Esophagus squamous epithelium (tissue), 5 donors: ENCODE measurements around the gene LTB4R2. TPM values are rescaled to one million over a fixed set of nuclear protein-coding genes. Genes with fewer than 3 reads are reported as not detected.

Source experiments
- DNase-seq: peaks from one replicate; lab custom pipeline; 2025; lab: John Stamatoyannopoulos, UW
- H3K27ac ChIP-seq, 4 donors: fragments of 200-600 bp; sonication (generic); one replicate each; pipeline ENCODE4 v1.5.1; 2016 to 2019; ENCODE audit warnings: mild to moderate bottlenecking in 1 of 4
- H3K27me3 ChIP-seq, 4 donors: fragments of 200-600 bp; sonication (generic); 1 replicate in 3 of 4; 2 replicates in 1 of 4; pipeline versions ENCODE4 v1.5.1 to v1.6.0; 2017 to 2021; ENCODE audit warnings: antibody characterized with exemption in 1 of 4
- H3K36me3 ChIP-seq, 3 donors: fragments of 200-600 bp; sonication (generic); one replicate each; pipeline ENCODE4 v1.5.1; 2016 to 2019
- H3K4me1 ChIP-seq, 3 donors: fragments of 200-600 bp; sonication (generic); one replicate each; pipeline ENCODE4 v1.5.1; 2017 to 2019
- H3K4me3 ChIP-seq, 4 donors: fragments of 200-600 bp; sonication (generic); 1 replicate in 3 of 4; 2 replicates in 1 of 4; pipeline ENCODE4 v1.5.1; 2016 to 2019; ENCODE audit warnings: mild to moderate bottlenecking in 2 of 4, moderate library complexity in 1 of 4
- H3K9me3 ChIP-seq, 3 donors: fragments of 200-600 bp; sonication (generic); one replicate each; pipeline ENCODE4 v1.5.1; 2016 to 2019
- POLR2A ChIP-seq, 4 donors: fragments of 450-650 bp; IDR thresholded peaks; one replicate each; pipeline ENCODE4 v1.6.1; 2017; ENCODE audit warnings: antibody characterized with exemption in 4 of 4, mild to moderate bottlenecking in 4 of 4, moderate library complexity in 3 of 4
- WGBS, 2 donors: methylation state at CpG; one replicate each; pipeline ENCODE4 v1.1.5; 2018; 5-methylcytosine and 5-hydroxymethylcytosine counted together
- intact Hi-C: fragments of 100-400 bp; cut with DNase I; formaldehyde crosslinking; loops from one replicate; pipeline ENCODE4 v1.15.0; 2022
- total RNA-seq, 4 donors: library from RNA; depleted of rRNA; stranded (reverse); fragments of >200 nt; gene quantifications; one replicate each; pipeline ENCODE4 v1.1.0, GENCODE V29; 2016
- TF ChIP-seq, protein P1 (sequence below), 6 experiments: fragments of 450-650 bp in 4 of 6; fragments of 200-600 bp in 2 of 6; sonication (generic) in 2 of 6; IDR thresholded peaks; one replicate each; pipeline ENCODE4 v1.5.1; 2016 to 2019; ENCODE audit warnings: antibody characterized with exemption in 6 of 6, mild to moderate bottlenecking in 4 of 6, moderate library complexity in 4 of 6
- donor health status: DM: yes; HTN: yes; CAD: no.

LTB4R2 gene, protein sequence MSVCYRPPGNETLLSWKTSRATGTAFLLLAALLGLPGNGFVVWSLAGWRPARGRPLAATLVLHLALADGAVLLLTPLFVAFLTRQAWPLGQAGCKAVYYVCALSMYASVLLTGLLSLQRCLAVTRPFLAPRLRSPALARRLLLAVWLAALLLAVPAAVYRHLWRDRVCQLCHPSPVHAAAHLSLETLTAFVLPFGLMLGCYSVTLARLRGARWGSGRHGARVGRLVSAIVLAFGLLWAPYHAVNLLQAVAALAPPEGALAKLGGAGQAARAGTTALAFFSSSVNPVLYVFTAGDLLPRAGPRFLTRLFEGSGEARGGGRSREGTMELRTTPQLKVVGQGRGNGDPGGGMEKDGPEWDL
- 100 to 1,000 TPM in 3 of 4 donors, 10 to 100 TPM in 1; 66.0 to 169 (median 123) TPM for total RNA-seq

DNA sequence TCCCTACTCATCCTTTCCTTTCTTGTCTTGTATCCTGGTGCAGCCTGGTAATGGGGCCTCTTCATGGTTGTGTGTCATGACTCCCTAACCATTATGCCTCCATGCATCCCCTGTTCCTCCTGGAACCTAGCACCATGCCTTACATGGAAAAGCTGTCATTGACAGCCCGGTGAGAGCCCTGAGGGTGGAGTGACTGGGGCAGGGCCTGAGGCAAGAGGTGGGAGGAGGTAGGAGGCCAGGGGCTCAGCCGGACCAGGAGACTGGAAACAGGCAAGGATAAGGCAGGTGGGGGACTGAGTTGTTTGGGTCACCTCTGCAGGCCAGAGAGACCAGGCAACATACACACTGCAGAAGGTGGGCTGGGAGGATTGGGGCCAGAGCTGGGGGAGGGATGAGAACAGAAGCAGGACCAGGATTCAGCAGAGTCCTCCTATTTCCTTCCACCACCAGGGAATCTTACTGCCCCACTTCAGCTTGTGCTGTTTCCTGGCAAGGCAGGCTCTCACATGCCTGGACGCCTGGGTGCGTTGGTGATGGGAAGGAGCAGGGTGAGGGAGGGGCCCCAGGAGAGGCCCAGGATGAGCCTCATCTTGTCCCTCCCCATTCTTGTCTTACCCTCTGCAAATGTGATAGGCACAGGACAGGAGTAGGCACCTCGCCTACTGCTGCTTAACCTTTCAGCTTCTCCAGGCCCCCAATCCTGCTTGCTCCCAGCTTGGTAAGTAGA lies at the start of gene LTB4R2:
LTB4R2 (plus strand) TSS at position 603 of the 727 bp plus-strand sequence. CDS start 525 bp downstream, outside the sequence.
- intact Hi-C loops = no loop called here
- Histone ChIP-seq H3K27me3 (no peaks in the 10 kb centered on the region), H3K4me3 (peak within 1 kb of the TSS; percentile 46 to 84 (median 62)), H3K4me1 (peaks cover 61 to 73% (median 63%) of the 10 kb centered on the region in 3 donors), H3K27ac (peak within 1 kb of the TSS; percentile 92 to 97 (median 95)), H3K9me3 (no peaks in the 10 kb centered on the region), H3K36me3 (peaks cover 0 to 33% (median 18%) of the 10 kb centered on the region in 3 donors)
- TF ChIP-seq, protein P1, sequence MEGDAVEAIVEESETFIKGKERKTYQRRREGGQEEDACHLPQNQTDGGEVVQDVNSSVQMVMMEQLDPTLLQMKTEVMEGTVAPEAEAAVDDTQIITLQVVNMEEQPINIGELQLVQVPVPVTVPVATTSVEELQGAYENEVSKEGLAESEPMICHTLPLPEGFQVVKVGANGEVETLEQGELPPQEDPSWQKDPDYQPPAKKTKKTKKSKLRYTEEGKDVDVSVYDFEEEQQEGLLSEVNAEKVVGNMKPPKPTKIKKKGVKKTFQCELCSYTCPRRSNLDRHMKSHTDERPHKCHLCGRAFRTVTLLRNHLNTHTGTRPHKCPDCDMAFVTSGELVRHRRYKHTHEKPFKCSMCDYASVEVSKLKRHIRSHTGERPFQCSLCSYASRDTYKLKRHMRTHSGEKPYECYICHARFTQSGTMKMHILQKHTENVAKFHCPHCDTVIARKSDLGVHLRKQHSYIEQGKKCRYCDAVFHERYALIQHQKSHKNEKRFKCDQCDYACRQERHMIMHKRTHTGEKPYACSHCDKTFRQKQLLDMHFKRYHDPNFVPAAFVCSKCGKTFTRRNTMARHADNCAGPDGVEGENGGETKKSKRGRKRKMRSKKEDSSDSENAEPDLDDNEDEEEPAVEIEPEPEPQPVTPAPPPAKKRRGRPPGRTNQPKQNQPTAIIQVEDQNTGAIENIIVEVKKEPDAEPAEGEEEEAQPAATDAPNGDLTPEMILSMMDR (IDR thresholded peaks at IDR 0.05) = peak in 1 of 6 experiments; percentile 45
- no peak for TF ChIP-seq POLR2A (IDR thresholded peaks at IDR 0.05)
- WGBS, 2 donors = 24 to 58% methylated on average over 2 to 4 of the region's 5 CpGs
- DNase-seq = no peak

DNA sequence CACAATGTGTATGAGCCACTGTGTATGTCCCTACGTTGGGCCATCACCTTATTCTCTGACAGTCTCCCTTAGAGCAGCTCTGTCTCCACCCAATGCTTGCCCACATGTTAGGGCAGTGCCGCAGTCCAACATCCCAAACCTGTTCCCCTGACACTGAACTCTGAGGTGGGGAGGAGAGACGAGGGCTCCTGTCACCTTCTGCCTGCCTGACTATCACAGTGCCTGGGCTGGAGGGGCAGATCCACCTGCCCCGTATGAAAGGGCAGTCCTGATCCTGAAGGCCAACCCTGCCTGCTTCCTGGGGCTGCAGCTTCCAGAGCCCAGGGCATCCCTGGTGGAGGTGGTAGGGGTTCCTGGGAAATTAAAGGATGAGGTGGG lies 49.2 kb upstream of the LTB4R2 start:
- no peaks in the 10 kb centered on the region for H3K27me3 ChIP-seq
- WGBS, 2 donors = 43 to 50% methylated on average over 1 to 2 of the region's 4 CpGs
- no peak for DNase-seq
- peaks cover 13 to 72% (median 41%) of the 10 kb centered on the region in 3 donors for H3K4me1 ChIP-seq
- intact Hi-C loops = no loop called here
- no peaks in the 10 kb centered on the region for H3K9me3 ChIP-seq
- peaks cover 0 to 73% (median 8%) of the 10 kb centered on the region in 3 donors for H3K36me3 ChIP-seq
- no peak for TF ChIP-seq POLR2A (IDR thresholded peaks at IDR 0.05)
- TF ChIP-seq, protein P1 (IDR thresholded peaks at IDR 0.05) = no peak
- H3K27ac ChIP-seq = peak overlapping the region; percentile 81 to 89 (median 87)
- H3K4me3 ChIP-seq = peak overlapping the region; percentile 36 to 57 (median 48)

DNA sequence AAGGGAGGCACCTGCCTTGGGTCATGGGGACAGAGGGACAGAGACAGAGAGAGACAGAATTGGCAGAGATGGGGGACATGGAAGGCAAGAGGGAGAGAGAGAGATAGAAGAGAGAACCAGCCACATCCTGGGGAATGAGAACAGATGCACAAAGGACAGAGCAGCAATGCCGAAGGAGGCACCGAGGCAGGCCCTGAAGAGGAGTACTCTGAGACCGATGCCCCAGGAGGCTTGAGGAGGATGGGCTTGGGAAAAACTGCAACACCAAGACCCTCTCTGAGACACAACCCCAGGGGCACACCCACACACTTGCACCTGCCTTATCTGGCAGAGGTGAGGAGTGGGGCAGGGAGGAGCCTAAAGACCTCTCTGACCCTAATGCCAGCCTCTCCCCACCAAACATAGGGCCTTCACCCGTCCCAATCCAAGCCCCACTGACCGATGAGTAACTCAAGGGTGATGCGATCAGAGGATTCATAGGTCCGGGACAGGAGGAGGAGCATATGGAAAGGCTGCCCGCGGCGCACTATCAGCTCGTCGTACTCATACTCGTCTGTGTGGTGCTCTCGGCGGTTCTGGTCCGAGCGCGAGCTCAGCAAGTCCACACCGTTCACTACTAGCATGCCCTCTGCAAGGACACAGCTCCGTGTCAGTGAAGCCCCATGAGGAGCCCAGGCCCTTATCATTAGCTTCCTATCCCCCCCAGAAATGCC lies 48.5 kb upstream of the LTB4R2 start:
- Histone ChIP-seq H3K27ac (peak overlapping the region; percentile 81 to 89 (median 87)), H3K4me3 (peak overlapping the region; percentile 36 to 57 (median 48)), H3K27me3 (no peaks in the 10 kb centered on the region), H3K9me3 (no peaks in the 10 kb centered on the region), H3K4me1 (peaks cover 14 to 78% (median 42%) of the 10 kb centered on the region in 3 donors), H3K36me3 (peaks cover 3 to 73% (median 13%) of the 10 kb centered on the region in 3 donors)
- no peak for TF ChIP-seq POLR2A (IDR thresholded peaks at IDR 0.05)
- TF ChIP-seq, protein P1 (IDR thresholded peaks at IDR 0.05) = no peak
- intact Hi-C loops = no loop called here
- WGBS, 2 donors = 89 to 96% methylated on average over 3 to 20 of the region's 20 CpGs
- DNase-seq = no peak

DNA sequence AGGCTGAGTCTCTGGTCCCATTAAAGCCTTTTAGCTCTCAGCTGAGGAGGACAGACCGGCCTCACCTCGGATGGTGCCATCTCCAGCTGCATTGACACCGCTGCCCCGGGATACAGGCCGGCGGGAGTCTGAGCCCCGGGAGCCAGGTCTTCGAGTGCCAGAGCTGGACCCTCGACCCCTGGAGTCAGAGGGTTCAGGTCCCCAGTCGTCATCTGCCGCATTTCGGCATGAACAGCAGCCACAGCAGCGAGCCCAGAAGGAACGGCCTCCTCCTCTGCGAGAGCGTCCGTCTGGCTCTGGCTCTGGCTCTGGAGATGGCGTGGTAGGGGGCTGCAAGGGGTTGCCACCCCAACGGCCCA lies 48.0 kb upstream of the LTB4R2 start:
- Histone ChIP-seq H3K4me1 (peaks cover 17 to 83% (median 42%) of the 10 kb centered on the region in 3 donors), H3K27ac (peak overlapping the region; percentile 81 to 89 (median 87)), H3K27me3 (no peaks in the 10 kb centered on the region), H3K36me3 (peaks cover 9 to 73% (median 14%) of the 10 kb centered on the region in 3 donors), H3K4me3 (peak overlapping the region; percentile 36 to 57 (median 48)), H3K9me3 (no peaks in the 10 kb centered on the region)
- DNase-seq = no peak
- intact Hi-C loops = no loop called here
- no CpG with 5 or more reads among the region's 19 CpGs for WGBS, 2 donors
- TF ChIP-seq, protein P1 (IDR thresholded peaks at IDR 0.05) = no peak
- no peak for TF ChIP-seq POLR2A (IDR thresholded peaks at IDR 0.05)
